Spleen (tissue), 13 donors: ENCODE results near the gene ACER3. TPM values are rescaled to one million over a fixed set of nuclear protein-coding genes. Genes with fewer than 3 reads are reported as not detected.
A peak's percentile ranks its signal among the peaks of the same experiment; 100 is the strongest.
"Not testable (repeated sequence)": the region's sequence is repeated elsewhere in the genome, so short reads cannot be mapped to it uniquely, and the experiment has no call there.

Experiments
- DNase-seq: peaks from one replicate; pipeline ENCODE4 v3.0.0-alpha.2; 2020
- H3K27ac ChIP-seq, 8 donors: fragments of 200-600 bp; sonication (generic) in 7 of 8; 1 replicate in 4 of 8; 2 replicates in 4 of 8; pipeline versions ENCODE4 v1.5.0 to v1.8.0; 2016 to 2021; ENCODE audit warnings: inconsistent platforms in 4 of 8, mild to moderate bottlenecking in 4 of 8, moderate library complexity in 1 of 8
- H3K27me3 ChIP-seq, 7 donors: fragments of 200-600 bp; sonication (generic) in 6 of 7; replicated peaks in 1 of 7; 1 replicate in 4 of 7; 2 replicates in 3 of 7; pipeline versions ENCODE4 v1.5.0 to v1.8.0; 2016 to 2021; ENCODE audit warnings: inconsistent platforms in 3 of 7, mild to moderate bottlenecking in 1 of 7
- H3K36me3 ChIP-seq, 6 donors: fragments of 200-600 bp; sonication (generic) in 5 of 6; 1 replicate in 4 of 6; 2 replicates in 2 of 6; pipeline versions ENCODE4 v1.5.0 to v1.8.0; 2016 to 2021; ENCODE audit warnings: inconsistent platforms in 2 of 6
- H3K4me1 ChIP-seq, 6 donors: fragments of 200-600 bp; sonication (generic) in 5 of 6; 1 replicate in 3 of 6; 2 replicates in 3 of 6; pipeline versions ENCODE4 v1.5.0 to v1.8.0; 2016 to 2021; ENCODE audit warnings: inconsistent platforms in 3 of 6
- H3K4me3 ChIP-seq, 8 donors: fragments of 200-600 bp; sonication (generic) in 7 of 8; 1 replicate in 4 of 8; 2 replicates in 4 of 8; pipeline versions ENCODE4 v1.5.0 to v1.8.0; 2016 to 2021; ENCODE audit warnings: inconsistent platforms in 4 of 8, mild to moderate bottlenecking in 4 of 8, moderate library complexity in 2 of 8
- H3K9me3 ChIP-seq, 8 donors: fragments of 200-600 bp; sonication (generic) in 7 of 8; 1 replicate in 4 of 8; 2 replicates in 4 of 8; pipeline versions ENCODE4 v1.5.0 to v1.8.0; 2016 to 2021; ENCODE audit warnings: inconsistent platforms in 4 of 8
- CTCF ChIP-seq, 11 experiments: fragments of 200-600 bp in 7 of 11; fragments of 450-650 bp in 4 of 11; sonication (generic) in 4 of 11; IDR thresholded peaks in 8 of 11; conservative IDR thresholded peaks in 3 of 11; 1 replicate in 7 of 11; 2 replicates in 4 of 11; pipeline versions ENCODE4 v1.4.0 to v1.8.0; 2016 to 2021; ENCODE audit warnings: antibody characterized with exemption in 11 of 11, inconsistent platforms in 4 of 11, mild to moderate bottlenecking in 1 of 11
- POLR2A ChIP-seq, 3 donors: fragments of 450-650 bp; IDR thresholded peaks; one replicate each; pipeline ENCODE4 v1.5.1; 2017; ENCODE audit warnings: antibody characterized with exemption in 3 of 3, mild to moderate bottlenecking in 1 of 3
- POLR2AphosphoS5 ChIP-seq, 3 donors: sonication (generic); formaldehyde crosslinking; IDR thresholded peaks; one replicate each; pipeline ENCODE4 v1.5.1; 2017; ENCODE audit warnings: antibody characterized with exemption in 3 of 3
- WGBS, 5 donors: extraction: QIAGEN DNeasy Blood & Tissue Kit in 3 of 5; methylation state at CpG; one replicate each; pipeline versions ENCODE4 v1.1.5 to v1.1.7; 2013 to 2018; 5-methylcytosine and 5-hydroxymethylcytosine counted together
- intact Hi-C: fragments of 100-400 bp; cut with DNase I; formaldehyde crosslinking; loops from one replicate; pipeline ENCODE4 v1.15.0; 2023; ENCODE audit warnings: low total_unique reads
- long read RNA-seq, 2 donors: transcript quantifications; one replicate each; lab custom pipeline, GENCODE V29; 2026
- polyA plus RNA-seq, 3 donors: library from polyadenylated mRNA; stranded (reverse); fragments of 200-250 nt; gene quantifications; one replicate each; pipeline ENCODE4 v1.2.1, GENCODE V29; 2013
- total RNA-seq, 7 donors: library from RNA; depleted of rRNA in 3 of 7; stranded (reverse); fragments of >200 nt in 3 of 7; fragmentation: NEBNext Ultra II Directional in 4 of 7; extraction: Animal tissue kit (Norgen Biotek cat#: 25700) in 4 of 7; gene quantifications; one replicate each; pipeline versions ENCODE4 v1.1.0 to v1.2.1, GENCODE V29; 2016 to 2021
- donor health status: healthy with polysubstance abuse.
- donor health status: DM: no; HTN: no; CAD: no; lungs with moderate emphysema.
- donor health status: DM: no; HTN: no; CAD: no.
- donor health status: Bipolar disorder and iron deficiency.
- donor health status: healthy.
- donor health status: DM: no; HTN: no; CAD: no.
- donor health status: DM: yes; HTN: yes; CAD: no.

The ACER3 gene
- 10 to 100 TPM; 24.8 to 52.2 (median 35.7) TPM for total RNA-seq
- 1 to 10 TPM; 2.9 to 3.7 (median 2.9) TPM for polyA plus RNA-seq
- long read RNA-seq, donor 1, full-length matches to known transcripts = 3 of 3 reads
- long read RNA-seq, donor 1, partial matches to known transcripts = 0 of 3 reads
- long read RNA-seq, donor 1, other reads (novel, unspliced or antisense) = 0 of 3 reads
- long read RNA-seq, donor 2 = 0 reads

GRCh38 chr11:76860539-76861475 lies at the start of gene ACER3:
Gene ACER3, plus strand, starts transcription at chr11:76860918. Its CDS starts 59 bp downstream, at chr11:76860977.
- WGBS, 5 donors = 2% methylated on average over 33 to 73 of the region's 73 CpGs
- Histone ChIP-seq H3K27ac (peak within 1 kb of the TSS in 7 of 8 donors; percentile 78 to 94 (median 88)), H3K36me3 (no peaks in the 10 kb centered on the region), H3K9me3 (no peaks in the 10 kb centered on the region), H3K27me3 (no peaks in the 10 kb centered on the region), H3K4me1 (peaks cover 6 to 80% (median 45%) of the 10 kb centered on the region in 6 donors), H3K4me3 (peak within 1 kb of the TSS; percentile 49 to 86 (median 60))
- intact Hi-C loops = no loop called here
- peak; percentile 81 to 91 (median 91) for TF ChIP-seq POLR2AphosphoS5 (IDR thresholded peaks at IDR 0.05)
- TF ChIP-seq POLR2A (IDR thresholded peaks at IDR 0.05) = peak in 1 of 3 donors; percentile 71
- peak in 3 of 11 experiments; percentile 4 to 17 (median 14) for TF ChIP-seq CTCF (IDR thresholded peaks at IDR 0.05 in 8 of 11, conservative IDR thresholded peaks at IDR 0.05 in 3 of 11)
- DNase-seq = peak; percentile 98

DNA sequence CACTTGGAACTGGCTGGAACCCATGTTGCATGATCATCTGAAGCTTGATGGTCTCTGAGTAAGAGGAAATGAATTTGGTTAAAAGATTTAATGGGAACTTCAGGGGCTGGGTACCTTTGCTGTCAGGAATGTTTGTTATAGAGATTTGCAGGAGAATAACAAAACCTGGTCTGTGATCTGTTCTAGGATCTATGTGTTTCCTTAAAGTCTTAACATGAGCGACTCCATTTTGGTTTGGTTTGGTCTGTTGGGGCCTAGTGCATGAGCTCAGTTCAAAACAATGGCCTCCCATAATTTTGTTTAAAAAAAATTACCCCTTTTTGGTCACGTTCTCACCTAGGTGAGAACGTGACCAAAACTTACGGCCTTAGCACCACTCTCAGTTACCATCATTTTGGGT lies 49.5 kb upstream of the ACER3 start:
- Histone ChIP-seq H3K4me3 (no peak overlapping the region), H3K27me3 (peaks cover 0 to 9% (median 0%) of the 10 kb centered on the region in 7 donors), H3K36me3 (no peaks in the 10 kb centered on the region), H3K27ac (no peak overlapping the region), H3K4me1 (peaks cover 0 to 23% (median 14%) of the 10 kb centered on the region in 6 donors), H3K9me3 (peaks cover 3 to 24% (median 22%) of the 10 kb centered on the region in 8 donors)
- intact Hi-C loops = loop anchor here (5.0 kb wide), 1 partner anchor 111 kb away; no protein-coding TSS in a partner anchor
- WGBS, 5 donors = 92 to 97% (median 94%) methylated on average over 4 of the region's 4 CpGs
- DNase-seq = no peak
- no peak for TF ChIP-seq POLR2A (IDR thresholded peaks at IDR 0.05)
- TF ChIP-seq CTCF (IDR thresholded peaks at IDR 0.05 in 8 of 11, conservative IDR thresholded peaks at IDR 0.05 in 3 of 11) = no peak
- no peak for TF ChIP-seq POLR2AphosphoS5 (IDR thresholded peaks at IDR 0.05)

DNA sequence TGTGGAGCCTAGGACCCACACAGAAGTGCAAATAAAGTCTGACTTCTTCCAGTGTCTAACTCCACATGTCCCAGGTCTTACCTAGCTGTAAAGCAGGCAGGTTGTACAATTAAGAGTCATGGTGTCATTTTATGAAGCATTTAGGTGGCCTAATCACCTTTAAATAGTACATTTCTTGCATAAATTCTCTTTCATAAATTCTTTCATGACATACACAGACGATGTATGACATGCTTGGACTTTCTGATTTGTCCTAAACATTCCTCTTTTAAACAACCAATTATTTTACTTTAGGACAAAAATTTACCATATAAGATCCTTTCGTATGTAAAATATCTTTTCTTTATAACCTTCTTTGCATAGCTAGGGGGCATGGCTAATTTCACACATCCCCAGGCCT lies 46.3 kb upstream of the ACER3 start:
- H3K4me1 ChIP-seq = peaks cover 0 to 12% (median 6%) of the 10 kb centered on the region in 6 donors
- no peaks in the 10 kb centered on the region for H3K27me3 ChIP-seq
- peaks cover 3 to 36% (median 31%) of the 10 kb centered on the region in 8 donors for H3K9me3 ChIP-seq
- no peak for DNase-seq
- H3K27ac ChIP-seq = no peak overlapping the region
- no peak for TF ChIP-seq POLR2AphosphoS5 (IDR thresholded peaks at IDR 0.05)
- TF ChIP-seq POLR2A (IDR thresholded peaks at IDR 0.05) = no peak
- TF ChIP-seq CTCF (IDR thresholded peaks at IDR 0.05 in 8 of 11, conservative IDR thresholded peaks at IDR 0.05 in 3 of 11) = no peak
- intact Hi-C loops = loop anchor here (5.0 kb wide), 1 partner anchor 108 kb away; no protein-coding TSS in a partner anchor
- no peak overlapping the region for H3K4me3 ChIP-seq
- H3K36me3 ChIP-seq = no peaks in the 10 kb centered on the region
- WGBS, 5 donors = 93 to 99% (median 95%) methylated on average over 2 of the region's 2 CpGs

DNA sequence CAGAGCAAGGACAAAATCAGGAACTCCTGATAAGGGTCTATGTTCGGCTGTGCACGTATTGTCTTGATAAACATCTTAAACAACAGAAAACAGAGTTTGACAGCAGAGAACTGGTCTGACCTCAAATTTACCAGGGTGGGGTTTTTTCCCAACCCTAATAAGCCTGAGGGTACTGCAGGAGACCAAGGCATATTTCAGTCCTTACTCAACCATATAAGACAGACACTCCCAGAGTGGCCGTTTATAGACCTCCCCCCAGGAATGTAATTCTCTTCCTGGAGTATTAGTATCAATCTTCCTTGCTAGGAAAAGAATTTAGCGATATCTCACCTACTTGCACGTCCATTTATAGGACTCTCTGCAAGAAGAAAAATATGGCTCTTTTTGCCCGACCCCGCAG lies 45.0 kb upstream of the ACER3 start:
- DNase-seq, H3K27ac ChIP-seq, H3K36me3 ChIP-seq, H3K27me3 ChIP-seq, intact Hi-C loops, H3K4me3 ChIP-seq: not testable (repeated sequence)
- WGBS, 5 donors = 84 to 92% (median 88%) methylated on average over 7 of the region's 7 CpGs
- Histone ChIP-seq H3K4me1 (peaks cover 0 to 13% (median 4%) of the 10 kb centered on the region in 6 donors), H3K9me3 (peaks cover 3 to 36% (median 31%) of the 10 kb centered on the region in 8 donors)
